WTC11 (cell line): ENCODE results near the gene PRKACG. TPM values are rescaled to one million over a fixed set of nuclear protein-coding genes. Genes with fewer than 3 reads are reported as not detected.

Experiments used
- ATAC-seq: fragments of 200-7000 bp; cut with Tn5 transposase; 2 replicates; pipeline ENCODE4 v1.10.0; 2021; ENCODE audit warnings: mild to moderate bottlenecking, moderate library complexity
- CTCF ChIA-PET: fragments of 300-600 bp; sonication (Branson Sonifier 250); formaldehyde crosslinking; loops from one replicate; lab custom pipeline; 2021; ENCODE audit warnings: antibody characterized with exemption; lab: Charles Lee
- POLR2A ChIA-PET: fragments of 350-600 bp; sonication (Branson Sonifier 250); formaldehyde crosslinking; loops from one replicate; lab custom pipeline; 2021; ENCODE audit warnings: antibody characterized with exemption; lab: Charles Lee
- DNase-seq: peaks from one replicate; pipeline ENCODE4 v3.0.0; 2021; ENCODE audit warnings: low spot score
- H3K27ac Mint-ChIP-seq: 2 replicates; pipeline ENCODE4 v1.8.0; 2021; ENCODE audit warnings: mixed read lengths
- H3K27me3 Mint-ChIP-seq: 2 replicates; pipeline ENCODE4 v1.8.0; 2021; ENCODE audit warnings: low read depth, mild to moderate bottlenecking, moderate library complexity, mixed read lengths
- H3K36me3 Mint-ChIP-seq: 2 replicates; pipeline ENCODE4 v1.8.0; 2021; ENCODE audit warnings: mixed read lengths
- H3K4me1 Mint-ChIP-seq: 2 replicates; pipeline ENCODE4 v1.8.0; 2022; ENCODE audit warnings: mixed read lengths
- H3K4me3 Mint-ChIP-seq: 2 replicates; pipeline ENCODE4 v1.8.0; 2021; ENCODE audit warnings: mild to moderate bottlenecking, moderate library complexity, mixed read lengths
- H3K9me3 Mint-ChIP-seq: 2 replicates; pipeline ENCODE4 v1.8.0; 2021; ENCODE audit warnings: mixed read lengths
- CDX4 ChIP-seq: fragments of 250-450 bp; sonication (Bioruptor Pico); IDR thresholded peaks from 2 replicates; pipeline ENCODE4 v1.9.0; 2021; ENCODE audit warnings: moderate library complexity, mild to moderate bottlenecking, inconsistent platforms, borderline replicate concordance
- HMGA2 ChIP-seq: fragments of 250-450 bp; sonication (Bioruptor Pico); IDR thresholded peaks from 2 replicates; pipeline ENCODE4 v1.4.0; 2021; ENCODE audit warnings: mild to moderate bottlenecking, moderate library complexity
- IRF2 ChIP-seq: sonication (generic); formaldehyde crosslinking; IDR thresholded peaks from 2 replicates; pipeline ENCODE4 v1.8.0; 2022; ENCODE audit warnings: low read depth, missing genetic modification reagents, borderline replicate concordance
- JUN ChIP-seq: sonication (generic); formaldehyde crosslinking; IDR thresholded peaks from 2 replicates; pipeline ENCODE4 v1.8.0; 2023; ENCODE audit warnings: mild to moderate bottlenecking, missing genetic modification reagents
- MYBL2 ChIP-seq: sonication (generic); formaldehyde crosslinking; IDR thresholded peaks from 2 replicates; pipeline ENCODE4 v1.8.1; 2023; ENCODE audit warnings: mild to moderate bottlenecking, moderate library complexity, missing genetic modification reagents
- PRDM15 ChIP-seq: sonication (generic); formaldehyde crosslinking; IDR thresholded peaks from 2 replicates; pipeline ENCODE4 v1.8.0; 2022; ENCODE audit warnings: missing genetic modification reagents
- RELA ChIP-seq: sonication (generic); formaldehyde crosslinking; IDR thresholded peaks from 2 replicates; pipeline ENCODE4 v1.8.1; 2022; ENCODE audit warnings: missing genetic modification reagents, mild to moderate bottlenecking, borderline replicate concordance
- TCF7 ChIP-seq: sonication (generic); formaldehyde crosslinking; IDR thresholded peaks from 2 replicates; pipeline ENCODE4 v1.8.0; 2022; ENCODE audit warnings: mild to moderate bottlenecking, low read depth, missing genetic modification reagents, moderate library complexity
- ZNF281 ChIP-seq: sonication (generic); formaldehyde crosslinking; IDR thresholded peaks from 2 replicates; pipeline ENCODE4 v1.8.0; 2023; ENCODE audit warnings: mild to moderate bottlenecking, missing genetic modification reagents
- ZNF396 ChIP-seq: fragments of 250-450 bp; sonication (Bioruptor Pico); IDR thresholded peaks from 2 replicates; pipeline ENCODE4 v1.8.0; 2021; ENCODE audit warnings: mild to moderate bottlenecking, moderate library complexity, borderline replicate concordance
- ZNF423 ChIP-seq: fragments of 250-450 bp; sonication (Bioruptor Pico); IDR thresholded peaks from 2 replicates; pipeline ENCODE4 v2.1.2; 2022; ENCODE audit warnings: mild to moderate bottlenecking, moderate library complexity
- ZNF532 ChIP-seq: fragments of 250-450 bp; sonication (Bioruptor Pico); IDR thresholded peaks from 2 replicates; pipeline ENCODE4 v1.9.0; 2021; ENCODE audit warnings: mild to moderate bottlenecking, borderline replicate concordance
- total RNA-seq: library from RNA; stranded (reverse); gene quantifications from 3 replicates; pipeline ENCODE4 v1.2.3, GENCODE V29; 2021

PRKACG gene
- total RNA-seq, 1 experiment from 2014 or later, result not detected

- ChIA-PET POLR2A (interaction anchor here (0.8 kb wide), 1 partner anchor 14 kb away, joined by 3 read pairs; no protein-coding TSS in a partner anchor), CTCF (interaction anchor here (2.3 kb wide), 1 partner anchor 20 kb away, joined by 7 read pairs; no protein-coding TSS in a partner anchor)
- ATAC-seq, result no peak
- Mint-ChIP-seq H3K9me3 (peaks cover 19% of the 10 kb centered on the region), H3K27ac (no peak overlapping the region), H3K36me3 (peaks cover 18% of the 10 kb centered on the region), H3K27me3 (no peaks in the 10 kb centered on the region), H3K4me1 (peaks cover 44% of the 10 kb centered on the region), H3K4me3 (no peak overlapping the region)
- TF ChIP-seq JUN, result no peak
- no peak for TF ChIP-seq RELA (CRISPR knock-in tag)
- TF ChIP-seq ZNF423 (CRISPR knock-in tag), result no peak
- TF ChIP-seq ZNF281 (CRISPR knock-in tag), result no peak
- TF ChIP-seq CDX4 (CRISPR knock-in tag), result no peak
- no peak for TF ChIP-seq HMGA2 (CRISPR knock-in tag)
- TF ChIP-seq PRDM15 (CRISPR knock-in tag), result no peak
- TF ChIP-seq ZNF532 (CRISPR knock-in tag), result no peak
- TF ChIP-seq ZNF396 (CRISPR knock-in tag), result no peak
- no peak for TF ChIP-seq TCF7 (CRISPR knock-in tag)
- DNase-seq, result no peak
Observed at GRCh38 chr9:68978501-68978900, 35.4 kb downstream of the PRKACG start.

GRCh38 chr9:68978066-68978465, 35.8 kb downstream of the PRKACG start:
- POLR2A ChIA-PET, result no interaction called here
- Mint-ChIP-seq H3K27me3 (no peaks in the 10 kb centered on the region), H3K9me3 (peaks cover 19% of the 10 kb centered on the region), H3K4me3 (no peak overlapping the region), H3K36me3 (peaks cover 18% of the 10 kb centered on the region), H3K4me1 (peaks cover 40% of the 10 kb centered on the region), H3K27ac (no peak overlapping the region)
- DNase-seq (no peak), ATAC-seq (no peak)
- TF ChIP-seq MYBL2 (CRISPR knock-in tag) (no peak), IRF2 (CRISPR knock-in tag) (no peak)
- CTCF ChIA-PET, result no interaction called here
